Measurements from ENCODE around the gene TRIM2. TPM values are rescaled to one million over a fixed set of nuclear protein-coding genes. Genes with fewer than 3 reads are reported as not detected.

Gene TRIM2
- total and polyA plus RNA-seq, 10 of the 15 experiments (the other 5 are each of a cell fraction or from before 2014, with no cell fraction given), result 0.06 to 0.19 (median 0.15) TPM; not detected in 3

DNA sequence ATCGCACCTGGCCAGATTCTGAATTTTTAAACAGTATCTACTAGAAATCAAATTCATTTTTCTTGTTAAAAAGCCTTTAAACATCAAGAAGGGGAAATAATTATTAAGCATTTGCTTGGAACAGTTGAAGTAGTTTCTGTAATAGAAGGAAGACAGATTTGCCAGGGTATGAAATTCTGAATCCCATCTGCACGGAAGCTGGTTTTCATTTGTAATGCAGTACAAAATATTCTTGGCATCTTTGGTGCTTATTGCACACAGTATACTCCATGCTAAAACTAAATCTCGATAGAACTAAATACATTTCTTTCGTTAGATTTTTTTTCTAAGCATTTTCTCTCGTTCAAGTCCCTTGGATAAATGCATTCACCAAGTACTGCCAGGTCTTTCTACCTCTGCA, 25.3 kb downstream of the TRIM2 start:
- ChIA-PET RAD21 (ENCODE audit: unreplicated experiment) (no interaction called here), POLR2A (no interaction called here), SMC1A (ENCODE audit: uncharacterized antibody, unreplicated experiment) (no interaction called here), CTCF (interaction anchor here (1.7 kb wide), 1 partner anchor 29 kb away, joined by 3 read pairs; no protein-coding TSS in a partner anchor)
- no peak for DNase-seq (ENCODE audit: low read depth, low spot score)
- Histone ChIP-seq H3K27ac (ENCODE audit: control insufficient read depth, insufficient read depth) (no peak overlapping the region), H3K27me3 (replicated peaks in 1 of 2; ENCODE audit: control insufficient read depth in 2 of 2, insufficient read depth in 2 of 2, low read length in 1 of 2) (no peaks in the 10 kb centered on the region; a peak in 1 of 4 replicates), H3K9me3 (replicated peaks; ENCODE audit: control insufficient read depth, insufficient read depth, low read length) (peaks cover 2% of the 10 kb centered on the region; the same call in 2 of the 3 replicates), H3K4me1 (ENCODE audit: control insufficient read depth, insufficient read depth, low read length) (no peaks in the 10 kb centered on the region), H3K79me2 (ENCODE audit: control insufficient read depth, insufficient read depth, low read length) (no peaks in the 10 kb centered on the region), H2AFZ (ENCODE audit: control insufficient read depth, low read depth, low read length) (no peak overlapping the region), H3K36me3 (ENCODE audit: control insufficient read depth in 2 of 2, insufficient read depth in 2 of 2, low read length in 1 of 2) (no peaks in the 10 kb centered on the region), H4K20me1 (ENCODE audit: control insufficient read depth, insufficient read depth) (no peaks in the 10 kb centered on the region), H3K9ac (ENCODE audit: control insufficient read depth, insufficient read depth, low read length) (no peak overlapping the region), H3K4me2 (ENCODE audit: control insufficient read depth, insufficient read depth) (no peak overlapping the region), H3K4me3 (no peak overlapping the region)
- no TSS peak for BruUV-seq (replicated peaks)
- ATAC-seq, result no peak
- TF ChIP-seq DPF2 (IDR thresholded peaks at IDR 0.05), result no peak
- no peak for TF ChIP-seq GABPA (IDR thresholded peaks at IDR 0.05; ENCODE audit: low read depth)
- TF ChIP-seq SMC3 (IDR thresholded peaks at IDR 0.05; ENCODE audit: borderline replicate concordance, low read length), result no peak
- TF ChIP-seq PAX5 (IDR thresholded peaks at IDR 0.05; ENCODE audit: borderline replicate concordance, low read depth, low read length), result no peak
- TF ChIP-seq, protein P1, sequence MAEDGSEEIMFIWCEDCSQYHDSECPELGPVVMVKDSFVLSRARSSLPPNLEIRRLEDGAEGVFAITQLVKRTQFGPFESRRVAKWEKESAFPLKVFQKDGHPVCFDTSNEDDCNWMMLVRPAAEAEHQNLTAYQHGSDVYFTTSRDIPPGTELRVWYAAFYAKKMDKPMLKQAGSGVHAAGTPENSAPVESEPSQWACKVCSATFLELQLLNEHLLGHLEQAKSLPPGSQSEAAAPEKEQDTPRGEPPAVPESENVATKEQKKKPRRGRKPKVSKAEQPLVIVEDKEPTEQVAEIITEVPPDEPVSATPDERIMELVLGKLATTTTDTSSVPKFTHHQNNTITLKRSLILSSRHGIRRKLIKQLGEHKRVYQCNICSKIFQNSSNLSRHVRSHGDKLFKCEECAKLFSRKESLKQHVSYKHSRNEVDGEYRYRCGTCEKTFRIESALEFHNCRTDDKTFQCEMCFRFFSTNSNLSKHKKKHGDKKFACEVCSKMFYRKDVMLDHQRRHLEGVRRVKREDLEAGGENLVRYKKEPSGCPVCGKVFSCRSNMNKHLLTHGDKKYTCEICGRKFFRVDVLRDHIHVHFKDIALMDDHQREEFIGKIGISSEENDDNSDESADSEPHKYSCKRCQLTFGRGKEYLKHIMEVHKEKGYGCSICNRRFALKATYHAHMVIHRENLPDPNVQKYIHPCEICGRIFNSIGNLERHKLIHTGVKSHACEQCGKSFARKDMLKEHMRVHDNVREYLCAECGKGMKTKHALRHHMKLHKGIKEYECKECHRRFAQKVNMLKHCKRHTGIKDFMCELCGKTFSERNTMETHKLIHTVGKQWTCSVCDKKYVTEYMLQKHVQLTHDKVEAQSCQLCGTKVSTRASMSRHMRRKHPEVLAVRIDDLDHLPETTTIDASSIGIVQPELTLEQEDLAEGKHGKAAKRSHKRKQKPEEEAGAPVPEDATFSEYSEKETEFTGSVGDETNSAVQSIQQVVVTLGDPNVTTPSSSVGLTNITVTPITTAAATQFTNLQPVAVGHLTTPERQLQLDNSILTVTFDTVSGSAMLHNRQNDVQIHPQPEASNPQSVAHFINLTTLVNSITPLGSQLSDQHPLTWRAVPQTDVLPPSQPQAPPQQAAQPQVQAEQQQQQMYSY (CRISPR knock-in tag; IDR thresholded peaks at IDR 0.05), result no peak
- TF ChIP-seq, protein P2, sequence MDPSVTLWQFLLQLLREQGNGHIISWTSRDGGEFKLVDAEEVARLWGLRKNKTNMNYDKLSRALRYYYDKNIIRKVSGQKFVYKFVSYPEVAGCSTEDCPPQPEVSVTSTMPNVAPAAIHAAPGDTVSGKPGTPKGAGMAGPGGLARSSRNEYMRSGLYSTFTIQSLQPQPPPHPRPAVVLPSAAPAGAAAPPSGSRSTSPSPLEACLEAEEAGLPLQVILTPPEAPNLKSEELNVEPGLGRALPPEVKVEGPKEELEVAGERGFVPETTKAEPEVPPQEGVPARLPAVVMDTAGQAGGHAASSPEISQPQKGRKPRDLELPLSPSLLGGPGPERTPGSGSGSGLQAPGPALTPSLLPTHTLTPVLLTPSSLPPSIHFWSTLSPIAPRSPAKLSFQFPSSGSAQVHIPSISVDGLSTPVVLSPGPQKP (IDR thresholded peaks at IDR 0.05; ENCODE audit: low read depth, low read length), result no peak
- no peak for TF ChIP-seq IRF4 (IDR thresholded peaks at IDR 0.05; ENCODE audit: low read depth, low read length)
- TF ChIP-seq ATF7 (IDR thresholded peaks at IDR 0.05; ENCODE audit: low read depth), result no peak
- TF ChIP-seq TCF7 (IDR thresholded peaks at IDR 0.05; ENCODE audit: borderline replicate concordance), result no peak
- TF ChIP-seq SUPT20H (IDR thresholded peaks at IDR 0.05; ENCODE audit: borderline replicate concordance, control insufficient read depth, low read depth, low read length), result no peak
- TF ChIP-seq, protein P3, sequence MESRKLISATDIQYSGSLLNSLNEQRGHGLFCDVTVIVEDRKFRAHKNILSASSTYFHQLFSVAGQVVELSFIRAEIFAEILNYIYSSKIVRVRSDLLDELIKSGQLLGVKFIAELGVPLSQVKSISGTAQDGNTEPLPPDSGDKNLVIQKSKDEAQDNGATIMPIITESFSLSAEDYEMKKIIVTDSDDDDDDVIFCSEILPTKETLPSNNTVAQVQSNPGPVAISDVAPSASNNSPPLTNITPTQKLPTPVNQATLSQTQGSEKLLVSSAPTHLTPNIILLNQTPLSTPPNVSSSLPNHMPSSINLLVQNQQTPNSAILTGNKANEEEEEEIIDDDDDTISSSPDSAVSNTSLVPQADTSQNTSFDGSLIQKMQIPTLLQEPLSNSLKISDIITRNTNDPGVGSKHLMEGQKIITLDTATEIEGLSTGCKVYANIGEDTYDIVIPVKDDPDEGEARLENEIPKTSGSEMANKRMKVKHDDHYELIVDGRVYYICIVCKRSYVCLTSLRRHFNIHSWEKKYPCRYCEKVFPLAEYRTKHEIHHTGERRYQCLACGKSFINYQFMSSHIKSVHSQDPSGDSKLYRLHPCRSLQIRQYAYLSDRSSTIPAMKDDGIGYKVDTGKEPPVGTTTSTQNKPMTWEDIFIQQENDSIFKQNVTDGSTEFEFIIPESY (IDR thresholded peaks at IDR 0.05), result no peak
- no peak for TF ChIP-seq RAD21 (IDR thresholded peaks at IDR 0.05; ENCODE audit: insufficient read depth, low read depth, low read length)
- TF ChIP-seq, protein P4, sequence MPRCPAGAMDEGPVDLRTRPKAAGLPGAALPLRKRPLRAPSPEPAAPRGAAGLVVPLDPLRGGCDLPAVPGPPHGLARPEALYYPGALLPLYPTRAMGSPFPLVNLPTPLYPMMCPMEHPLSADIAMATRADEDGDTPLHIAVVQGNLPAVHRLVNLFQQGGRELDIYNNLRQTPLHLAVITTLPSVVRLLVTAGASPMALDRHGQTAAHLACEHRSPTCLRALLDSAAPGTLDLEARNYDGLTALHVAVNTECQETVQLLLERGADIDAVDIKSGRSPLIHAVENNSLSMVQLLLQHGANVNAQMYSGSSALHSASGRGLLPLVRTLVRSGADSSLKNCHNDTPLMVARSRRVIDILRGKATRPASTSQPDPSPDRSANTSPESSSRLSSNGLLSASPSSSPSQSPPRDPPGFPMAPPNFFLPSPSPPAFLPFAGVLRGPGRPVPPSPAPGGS (IDR thresholded peaks at IDR 0.05; ENCODE audit: borderline replicate concordance, insufficient read depth, low read depth, low read length, poor library complexity, severe bottlenecking), result no peak
- no peak for TF ChIP-seq ASH2L (IDR thresholded peaks at IDR 0.05; ENCODE audit: borderline replicate concordance, low read depth)
- 90% methylated on average over 5 of the region's 5 CpGs for WGBS (ENCODE audit: insufficient coverage, insufficient replicate concordance, low lambda C conversion rate, missing lambda C conversion rate)
- in situ Hi-C loops (cut with MboI) (no loop called here), intact Hi-C loops (cut with micrococcal nuclease; ENCODE audit: unreplicated experiment) (no loop called here)
- FAIRE-seq, result no peak
